ENCODE data around the gene SLC25A34.
A peak's percentile ranks its signal among the peaks of the same experiment; 100 is the strongest.

SLC25A34 gene

GRCh38 chr1:15735304-15736037 is 587 bp upstream of the SLC25A34 start:
- H3K4me1 ChIP-seq (ENCODE audit: control insufficient read depth, insufficient read depth, low read length) = no peaks in the 10 kb centered on the region
- H3K9me3 ChIP-seq (ENCODE audit: control insufficient read depth, insufficient read depth, low read depth, low read length) = no peaks in the 10 kb centered on the region
- no peak overlapping the region for H3K4me3 ChIP-seq (ENCODE audit: low read depth, low read length)
- POLR2A ChIA-PET = no interaction called here
- no peak overlapping the region for H3K27ac ChIP-seq (ENCODE audit: extremely low read depth, low read depth, low read length)
- peaks cover 0 to 51% of the 10 kb centered on the region in 2 experiments; a peak in 1 of 3 replicates for H3K36me3 ChIP-seq (ENCODE audit: control insufficient read depth in 2 of 2, insufficient read depth in 1 of 2, low read length in 2 of 2)
- CTCF ChIA-PET = no interaction called here
- TF ChIP-seq ZBTB21 (tag by site-specific recombination; IDR thresholded peaks at IDR 0.05) = no peak
- TF ChIP-seq HIC1 (tag by site-specific recombination; IDR thresholded peaks at IDR 0.05) = peak; percentile 72; the same call in 1 of the 2 replicates
- TF ChIP-seq KLF1 (tag by site-specific recombination; IDR thresholded peaks at IDR 0.05) = peak; percentile 34; the same call in 1 of the 2 replicates
- 0 out of 2 replicates have a peak, but pooled peaks have one; percentile 10 for TF ChIP-seq GLIS2 (tag by site-specific recombination; IDR thresholded peaks at IDR 0.05)
- TF ChIP-seq GLIS1 (tag by site-specific recombination; IDR thresholded peaks at IDR 0.05) = 0 out of 2 replicates have a peak, but pooled peaks have one; percentile 10
- TF ChIP-seq ZBTB8A (tag by site-specific recombination; IDR thresholded peaks at IDR 0.05) = no peak

GRCh38 chr1:15736892-15737261 is 819 bp downstream of the SLC25A34 start:
- Histone ChIP-seq H3K4me1 (ENCODE audit: control insufficient read depth, insufficient read depth, low read length) (no peaks in the 10 kb centered on the region), H3K27ac (ENCODE audit: extremely low read depth, low read depth, low read length) (no peak overlapping the region), H3K9me3 (ENCODE audit: control insufficient read depth, insufficient read depth, low read depth, low read length) (no peaks in the 10 kb centered on the region), H3K4me3 (ENCODE audit: low read depth, low read length) (no peak overlapping the region), H3K36me3 (ENCODE audit: control insufficient read depth in 2 of 2, insufficient read depth in 1 of 2, low read length in 2 of 2) (peaks cover 0 to 37% of the 10 kb centered on the region in 2 experiments; a peak in 1 of 3 replicates)
- no peak for TF ChIP-seq ZNF155 (tag by site-specific recombination; IDR thresholded peaks at IDR 0.05)
- TF ChIP-seq GLIS1 (tag by site-specific recombination; IDR thresholded peaks at IDR 0.05) = peak; percentile 66
- TF ChIP-seq PRDM10 (tag by site-specific recombination; IDR thresholded peaks at IDR 0.05) = no peak
- TF ChIP-seq ZNF221 (tag by site-specific recombination; IDR thresholded peaks at IDR 0.05; ENCODE audit: borderline replicate concordance) = no peak
- no peak for TF ChIP-seq ZNF610 (tag by site-specific recombination; IDR thresholded peaks at IDR 0.05; ENCODE audit: borderline replicate concordance)
- TF ChIP-seq REST (tag by site-specific recombination; IDR thresholded peaks at IDR 0.05) = no peak
- peak; percentile 85 for TF ChIP-seq KLF1 (tag by site-specific recombination; IDR thresholded peaks at IDR 0.05)
- CTCF ChIA-PET = interaction anchor here (0.6 kb wide), 1 partner anchor 146 kb away, joined by 3 read pairs; no protein-coding TSS in a partner anchor
- POLR2A ChIA-PET = no interaction called here

All from HEK293 (cell line).